HG03060 (cell line): ENCODE results near the gene PXN.
"Not testable (repeated sequence)": the region's sequence is repeated elsewhere in the genome, so short reads cannot be mapped to it uniquely, and the experiment has no call there.

Experiments used
- ATAC-seq: cut with Tn5 transposase; IDR thresholded peaks from one replicate; pipeline ENCODE4 v1.9.1; 2021; ENCODE audit warnings: low read depth, moderate number of reproducible peaks; ENCODE audit not compliant: unreplicated experiment

PXN gene

DNA sequence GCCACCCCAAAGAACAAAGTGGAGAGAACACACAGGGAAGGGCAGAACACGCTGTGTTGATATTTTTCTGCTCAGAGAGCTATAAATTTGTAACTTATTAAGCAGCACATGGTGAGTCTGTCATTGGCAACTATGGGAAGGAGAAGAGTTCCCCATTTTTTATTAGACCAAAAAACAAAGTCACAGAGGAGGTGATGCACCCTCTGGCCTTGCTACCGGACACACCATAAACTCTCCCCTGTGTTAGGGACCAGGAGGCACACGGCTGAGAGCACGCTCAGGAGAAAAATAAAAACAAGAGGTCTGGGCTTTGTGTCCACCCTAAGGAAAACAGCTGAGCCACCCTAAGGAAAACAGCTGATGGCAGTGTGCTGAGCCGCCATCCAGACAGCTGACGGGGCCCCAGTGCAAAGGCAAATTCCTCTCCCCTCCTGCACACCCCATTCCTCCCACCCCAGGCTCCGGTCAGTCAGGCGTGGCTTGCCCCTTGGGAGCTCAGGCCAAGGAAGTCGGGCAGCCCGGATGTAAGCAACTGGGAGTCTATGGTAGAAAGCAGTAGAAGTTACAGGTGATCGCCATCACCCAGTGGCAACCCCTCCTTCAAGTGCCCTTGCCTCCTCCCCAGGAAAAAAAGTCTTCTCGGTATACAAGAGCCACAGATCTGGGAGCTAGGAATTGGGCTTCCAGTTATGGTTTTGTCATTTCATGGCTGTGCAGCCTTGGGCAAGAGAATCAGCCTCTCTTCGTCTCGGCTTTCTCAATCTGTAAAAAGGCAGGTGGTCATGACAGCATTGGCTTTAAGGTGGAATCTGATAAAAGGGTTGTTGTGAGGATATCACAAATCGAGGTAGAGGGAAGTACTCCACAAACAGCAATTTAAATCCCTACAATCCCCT lies 2.4 kb downstream of the PXN start:
- ATAC-seq, result no peak

- no peak for ATAC-seq
Observed at GRCh38 chr12:120261951-120262851, 3.3 kb downstream of the PXN start.

DNA sequence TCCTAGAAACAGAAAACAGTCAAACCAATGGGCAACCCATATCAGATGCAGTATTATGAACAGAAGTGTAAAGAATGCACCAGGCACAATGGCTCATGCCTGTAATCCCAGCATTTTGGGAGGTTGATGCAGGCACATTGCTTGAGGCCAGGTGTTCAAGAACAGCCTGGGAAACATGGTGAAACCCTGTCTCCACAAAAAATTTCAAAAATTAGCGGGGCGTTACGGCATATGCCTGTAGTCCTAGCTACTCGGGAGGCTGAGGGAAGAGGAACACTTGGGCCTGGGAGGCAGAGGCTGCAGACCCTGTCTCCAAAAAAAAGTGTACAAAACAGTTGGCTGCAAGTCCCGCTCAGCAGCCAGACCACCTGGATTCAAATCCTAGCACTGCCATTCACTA lies 4.9 kb downstream of the PXN start:
- no peak for ATAC-seq

GRCh38 chr12:120259418-120260202 lies 5.9 kb downstream of the PXN start:
- ATAC-seq, result no peak

GRCh38 chr12:120258323-120258896 lies 7.1 kb downstream of the PXN start:
- no peak for ATAC-seq

- ATAC-seq, result no peak
Observed at GRCh38 chr12:120257041-120257821, 8.3 kb downstream of the PXN start.

DNA sequence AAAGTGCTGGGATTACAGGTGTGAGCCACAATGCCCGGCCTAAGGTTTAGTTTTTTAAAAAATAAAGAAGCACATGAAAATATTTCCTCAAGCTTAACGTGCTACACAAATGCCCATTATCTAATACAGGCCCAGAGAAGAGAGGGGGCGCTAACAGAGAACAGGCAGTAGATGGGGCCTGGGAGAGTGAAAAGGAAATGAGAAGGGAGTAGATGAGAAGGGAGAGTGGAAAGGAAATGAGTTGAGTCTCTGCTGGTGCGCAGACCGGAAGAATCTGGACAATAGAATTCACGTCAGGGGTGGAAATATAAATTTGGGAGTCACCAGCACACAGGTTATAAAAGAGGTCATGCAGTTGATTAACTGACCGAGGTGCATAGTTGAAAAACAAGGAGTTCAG lies 10.7 kb downstream of the PXN start:
- ATAC-seq, result no peak

- ATAC-seq, result not testable (repeated sequence)
Observed at GRCh38 chr12:120253313-120253712, 12.2 kb downstream of the PXN start.

DNA sequence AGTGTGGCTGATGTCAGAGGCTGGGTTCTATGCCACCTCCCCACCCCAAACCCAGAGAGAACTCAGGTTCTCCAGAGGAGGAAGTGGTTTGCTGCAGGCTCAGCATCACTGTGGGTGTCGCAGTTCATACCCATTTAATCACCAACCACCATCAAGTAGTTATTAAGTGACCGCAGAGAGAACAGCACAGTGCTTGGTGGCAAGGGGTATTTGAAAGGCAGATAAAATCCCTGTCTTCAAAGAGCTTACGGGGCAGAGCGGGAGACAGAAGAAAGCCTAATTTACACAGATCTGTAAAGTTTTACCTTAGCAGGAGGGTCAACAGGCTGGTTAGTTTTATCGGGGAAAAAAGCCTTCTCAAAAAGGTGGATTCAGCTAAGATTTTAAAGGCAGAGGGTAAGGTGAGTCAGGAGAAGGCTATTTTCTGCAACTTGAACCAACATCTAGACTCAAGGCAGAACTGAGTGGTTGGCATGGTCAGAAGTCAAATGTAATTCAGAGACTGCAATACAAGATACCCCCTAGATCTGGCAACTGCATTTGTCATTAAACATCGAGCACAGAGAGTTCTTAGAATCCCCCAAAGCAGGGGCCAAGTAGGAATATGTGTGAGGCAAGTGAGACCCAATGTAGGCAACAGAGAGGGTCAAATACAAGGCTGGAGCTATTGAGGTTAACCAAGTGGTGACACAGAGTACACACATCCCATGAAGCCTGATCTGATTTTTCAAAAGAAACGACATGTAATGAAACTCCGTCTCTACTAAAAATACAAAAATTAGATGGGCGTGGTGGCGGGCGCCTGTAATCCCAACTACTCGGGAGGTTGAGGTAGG lies 13.2 kb downstream of the PXN start:
- ATAC-seq, result no peak

GRCh38 chr12:120251364-120252070 lies 14.0 kb downstream of the PXN start:
- not testable (repeated sequence) for ATAC-seq

- ATAC-seq, result no peak
Observed at GRCh38 chr12:120249875-120250795, 15.4 kb downstream of the PXN start.

GRCh38 chr12:120249266-120249874 lies 16.2 kb downstream of the PXN start:
- no peak for ATAC-seq

DNA sequence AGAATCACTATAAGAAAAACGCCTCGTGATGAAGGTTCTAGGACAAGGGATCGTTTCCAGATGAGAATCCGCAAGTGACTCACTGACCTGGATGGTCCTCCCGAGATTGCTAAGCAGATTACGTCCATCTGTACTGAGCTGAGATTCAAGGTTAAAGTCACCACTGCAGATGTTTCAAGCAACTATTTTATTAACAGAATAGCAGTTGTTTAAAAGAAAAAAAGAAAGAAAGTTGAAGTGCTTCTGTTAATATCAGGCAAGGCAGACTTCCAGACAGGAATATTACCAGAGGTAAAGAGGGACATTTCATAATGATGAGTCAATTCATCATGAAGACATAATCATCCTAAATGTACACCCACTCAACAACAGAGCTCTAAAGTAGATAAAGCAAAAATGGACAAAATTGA lies 17.9 kb downstream of the PXN start:
- no peak for ATAC-seq

DNA sequence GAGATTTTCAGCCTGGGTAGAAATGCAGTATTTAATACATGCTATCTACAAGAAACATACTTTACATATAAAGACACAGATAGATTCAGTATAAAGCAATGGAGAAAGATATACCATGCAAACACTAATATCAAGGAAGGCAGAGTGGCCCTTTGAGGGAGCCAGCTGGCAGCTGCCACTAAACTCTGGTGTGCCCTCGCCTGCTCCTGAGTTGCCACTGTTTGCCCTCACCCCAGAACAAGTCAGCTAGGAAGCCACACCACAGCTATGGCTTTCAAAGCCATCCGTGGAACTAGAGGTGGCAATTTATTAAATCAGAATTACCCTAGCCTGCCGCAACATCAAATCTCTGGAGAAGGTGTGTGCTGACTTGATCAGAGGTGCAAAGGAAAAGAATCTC lies 18.3 kb downstream of the PXN start:
- no peak for ATAC-seq

DNA sequence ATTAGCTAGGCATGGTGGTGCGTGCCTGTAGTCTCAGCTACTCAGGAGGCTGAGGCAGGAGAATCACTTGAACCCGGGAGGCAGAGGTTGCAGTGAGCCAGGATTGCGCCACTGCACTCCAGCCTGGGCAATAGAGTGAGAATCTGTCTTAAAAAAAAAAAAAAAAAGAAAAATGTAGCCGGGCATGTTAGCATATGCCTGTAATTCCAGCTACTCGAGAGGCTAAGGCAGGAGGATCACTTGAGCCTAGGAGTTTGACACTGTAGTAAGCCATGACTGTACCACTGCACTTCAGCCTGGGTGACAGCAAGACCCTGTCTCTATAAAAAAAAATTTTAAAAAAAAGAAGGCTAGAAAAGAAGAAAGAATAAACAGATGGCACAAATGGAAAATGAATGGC lies 18.8 kb downstream of the PXN start:
- not testable (repeated sequence) for ATAC-seq

DNA sequence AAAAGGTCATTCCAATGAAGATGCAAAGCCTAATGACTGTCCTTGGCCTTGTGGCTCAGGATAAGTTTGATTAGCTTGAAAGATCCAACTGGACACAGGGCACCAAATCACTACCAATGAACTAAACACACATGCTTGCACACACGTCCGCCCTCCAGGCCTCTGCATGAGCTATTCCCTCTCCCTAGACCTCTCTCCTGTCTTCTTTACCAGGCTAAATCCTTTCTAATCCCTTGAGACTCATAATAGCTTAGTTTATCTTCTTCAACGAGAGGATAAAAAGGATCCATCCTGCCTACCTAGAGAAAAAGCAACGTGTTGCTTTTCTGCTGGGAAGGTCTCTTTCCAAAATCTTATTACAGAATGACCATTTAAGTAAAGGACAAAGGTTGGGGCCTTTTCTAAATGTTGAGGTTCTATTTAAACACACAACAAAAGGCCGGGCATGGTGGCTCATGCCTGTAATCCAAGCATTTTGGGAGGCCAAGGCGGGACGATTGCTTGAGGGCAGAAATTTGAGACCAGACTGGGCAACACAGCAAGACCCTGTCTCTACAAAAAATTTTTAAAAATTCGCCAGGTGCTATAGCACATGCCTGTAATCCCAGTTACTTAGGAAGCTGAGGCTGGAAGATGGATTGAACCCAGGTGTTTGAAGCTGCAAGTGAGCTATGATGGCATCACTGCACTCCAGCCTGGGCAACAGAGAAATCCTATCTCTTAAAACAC lies 22.4 kb downstream of the PXN start:
- ATAC-seq, result no peak
